Measurements from ENCODE around the gene GNGT1.

The GNGT1 gene

GRCh38 chr7:93873998-93874574, 32.3 kb upstream of the GNGT1 start:
- no peak overlapping the region for H3K4me3 ChIP-seq (ENCODE audit: low read depth, low read length)
- ChIA-PET POLR2A (no interaction called here), CTCF (interaction anchor here (1.6 kb wide), 1 partner anchor 25 kb away, joined by 3 read pairs; no protein-coding TSS in a partner anchor)
- TF ChIP-seq CTCF (IDR thresholded peaks at IDR 0.05; ENCODE audit: insufficient read depth, low read length, missing control alignments): no peak
- DNase-seq (ENCODE audit: low read depth, low spot score): no peak

GRCh38 chr7:93877742-93878141, 28.6 kb upstream of the GNGT1 start:
- no peak overlapping the region for H3K4me3 ChIP-seq (ENCODE audit: low read depth, low read length)
- TF ChIP-seq CTCF (IDR thresholded peaks at IDR 0.05; ENCODE audit: insufficient read depth, low read length, missing control alignments): no peak
- ChIA-PET POLR2A (no interaction called here), CTCF (no interaction called here)
- DNase-seq (ENCODE audit: low read depth, low spot score): no peak

GRCh38 chr7:93879356-93879755, 27.0 kb upstream of the GNGT1 start:
- CTCF ChIA-PET: no interaction called here

GRCh38 chr7:93882468-93882867, 23.9 kb upstream of the GNGT1 start:
- DNase-seq (ENCODE audit: low read depth, low spot score): no peak
- TF ChIP-seq CTCF (IDR thresholded peaks at IDR 0.05; ENCODE audit: insufficient read depth, low read length, missing control alignments): no peak
- POLR2A ChIA-PET: no interaction called here
- H3K4me3 ChIP-seq (ENCODE audit: low read depth, low read length): no peak overlapping the region
- CTCF ChIA-PET: interaction anchor here (0.7 kb wide), 1 partner anchor 19 kb away, joined by 3 read pairs; no protein-coding TSS in a partner anchor

More at GRCh38 chr7:93879356-93879755, 27.0 kb upstream of the GNGT1 start:
- TF ChIP-seq CTCF (IDR thresholded peaks at IDR 0.05; ENCODE audit: insufficient read depth, low read length, missing control alignments): no peak
- POLR2A ChIA-PET: no interaction called here
- no peak overlapping the region for H3K4me3 ChIP-seq (ENCODE audit: low read depth, low read length)
- DNase-seq (ENCODE audit: low read depth, low spot score): no peak

GRCh38 chr7:93883078-93883916, 23.1 kb upstream of the GNGT1 start:
- TF ChIP-seq CTCF (IDR thresholded peaks at IDR 0.05; ENCODE audit: insufficient read depth, low read length, missing control alignments): no peak
- H3K4me3 ChIP-seq (ENCODE audit: low read depth, low read length): no peak overlapping the region
- DNase-seq (ENCODE audit: low read depth, low spot score): no peak
- POLR2A ChIA-PET: no interaction called here
- CTCF ChIA-PET: interaction anchor here (0.7 kb wide), 1 partner anchor 19 kb away, joined by 3 read pairs; no protein-coding TSS in a partner anchor

GRCh38 chr7:93883917-93884345, 22.4 kb upstream of the GNGT1 start:
- POLR2A ChIA-PET: no interaction called here
- CTCF ChIA-PET: no interaction called here
- DNase-seq (ENCODE audit: low read depth, low spot score): no peak
- no peak for TF ChIP-seq CTCF (IDR thresholded peaks at IDR 0.05; ENCODE audit: insufficient read depth, low read length, missing control alignments)
- no peak overlapping the region for H3K4me3 ChIP-seq (ENCODE audit: low read depth, low read length)

Data from AG04449 (cell line).